ENCODE data around the gene OGFOD1.

DNA sequence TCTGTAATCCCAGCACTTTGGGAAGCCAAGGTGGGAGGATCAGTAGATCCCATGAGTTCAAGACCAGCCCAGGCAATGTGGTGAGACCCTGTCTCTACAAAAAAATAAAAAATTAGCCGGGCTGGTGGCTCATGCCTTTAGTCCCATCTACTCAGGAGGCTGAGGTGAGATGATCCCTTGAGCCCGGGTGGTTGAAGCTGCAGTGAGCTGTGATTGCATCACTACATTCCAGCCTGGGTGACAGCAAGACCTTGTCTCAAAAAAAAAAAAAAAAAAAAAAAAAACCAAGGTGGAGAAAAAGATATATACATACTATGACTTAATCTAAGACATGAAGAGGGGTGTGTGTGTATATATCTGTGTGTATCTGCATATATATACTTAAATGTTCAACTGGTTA is 41.8 kb downstream of the OGFOD1 start:
- TF ChIP-seq POLR2AphosphoS5 (IDR thresholded peaks at IDR 0.05) (no peak), CTCF (IDR thresholded peaks at IDR 0.05) (no peak), POLR2A (IDR thresholded peaks at IDR 0.05) (no peak)
